HG03342 (cell line): ENCODE measurements around the gene WEE1.
A peak's percentile ranks its signal among the peaks of the same experiment; 100 is the strongest.

ENCODE experiments used
- ATAC-seq: cut with Tn5 transposase; IDR thresholded peaks from one replicate; pipeline ENCODE4 v1.9.1; 2021; ENCODE audit warnings: mild to moderate bottlenecking, moderate library complexity; ENCODE audit not compliant: unreplicated experiment

The WEE1 gene

GRCh38 chr11:9565822-9566560 is 7.5 kb upstream of the WEE1 start:
- peak; percentile 84 for ATAC-seq

- no peak for ATAC-seq
Observed at GRCh38 chr11:9566561-9567063, 6.9 kb upstream of the WEE1 start.

GRCh38 chr11:9567401-9567800 is 6.1 kb upstream of the WEE1 start:
- ATAC-seq = no peak

DNA sequence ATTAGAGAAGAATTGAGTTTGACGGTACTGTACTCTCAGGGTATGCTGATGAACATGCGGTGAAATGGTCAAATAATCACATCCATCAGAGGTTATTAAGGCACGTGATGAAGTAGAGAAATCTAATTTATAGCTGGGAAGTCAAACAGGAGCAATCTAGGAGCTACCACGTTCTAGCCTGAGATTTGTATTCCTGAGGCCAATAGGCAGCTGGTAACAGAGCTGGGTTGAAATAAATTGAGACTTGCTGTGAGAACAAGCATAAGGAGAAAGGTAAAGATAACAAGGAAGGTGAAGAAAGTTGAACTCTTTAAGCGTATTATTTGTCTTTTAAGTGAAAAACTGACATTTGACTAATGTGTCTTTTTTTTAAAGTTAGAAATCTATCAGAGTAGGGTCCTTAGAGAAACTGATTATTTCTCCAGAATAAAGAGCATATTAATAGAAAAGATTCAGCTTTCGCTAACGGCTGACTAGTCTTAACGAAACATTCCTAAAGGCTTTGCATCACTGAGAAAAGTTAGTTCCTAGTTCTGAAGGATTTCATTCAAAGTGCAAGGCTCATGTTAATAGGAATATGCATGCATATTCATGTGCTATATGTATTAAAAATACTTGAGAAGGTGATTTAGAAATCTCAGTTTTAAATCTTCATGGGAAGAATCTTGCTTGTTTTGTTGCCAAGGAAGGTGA is 5.2 kb upstream of the WEE1 start:
- no peak for ATAC-seq

DNA sequence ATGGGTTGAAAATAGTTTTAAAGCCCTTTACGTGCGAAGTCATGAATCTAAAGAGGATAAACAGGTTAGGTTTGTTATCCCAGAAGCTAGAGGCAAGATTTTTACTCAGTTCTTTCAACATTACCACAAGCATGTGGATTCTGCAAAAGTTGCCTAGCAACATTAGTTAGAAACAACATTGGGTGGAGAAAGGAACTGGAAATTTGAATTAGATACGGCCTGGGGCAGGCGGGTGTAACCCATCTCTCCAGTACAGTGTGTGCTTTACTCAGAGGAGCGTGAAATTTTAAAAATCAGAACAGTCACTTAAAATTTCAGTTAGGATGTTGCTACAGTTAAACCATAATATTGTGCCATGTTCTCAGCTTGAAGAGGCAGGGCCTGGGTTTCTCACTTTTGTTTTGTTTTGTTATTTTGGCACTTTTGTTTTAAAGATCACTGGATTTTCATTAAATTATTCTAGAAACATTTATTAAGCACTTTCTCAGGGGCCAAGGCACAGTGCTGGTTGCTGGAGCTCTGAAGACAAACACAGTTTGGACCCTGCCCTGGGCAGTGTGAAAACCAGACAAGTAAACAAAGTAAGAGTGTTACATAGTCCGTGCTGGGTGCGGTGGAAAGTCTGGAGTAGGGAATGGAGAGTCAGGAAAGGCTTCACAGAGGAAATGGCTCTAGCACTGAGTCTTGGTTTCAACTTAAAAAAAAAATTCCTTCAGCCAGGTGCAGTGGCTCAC is 4.4 kb upstream of the WEE1 start:
- ATAC-seq = no peak

DNA sequence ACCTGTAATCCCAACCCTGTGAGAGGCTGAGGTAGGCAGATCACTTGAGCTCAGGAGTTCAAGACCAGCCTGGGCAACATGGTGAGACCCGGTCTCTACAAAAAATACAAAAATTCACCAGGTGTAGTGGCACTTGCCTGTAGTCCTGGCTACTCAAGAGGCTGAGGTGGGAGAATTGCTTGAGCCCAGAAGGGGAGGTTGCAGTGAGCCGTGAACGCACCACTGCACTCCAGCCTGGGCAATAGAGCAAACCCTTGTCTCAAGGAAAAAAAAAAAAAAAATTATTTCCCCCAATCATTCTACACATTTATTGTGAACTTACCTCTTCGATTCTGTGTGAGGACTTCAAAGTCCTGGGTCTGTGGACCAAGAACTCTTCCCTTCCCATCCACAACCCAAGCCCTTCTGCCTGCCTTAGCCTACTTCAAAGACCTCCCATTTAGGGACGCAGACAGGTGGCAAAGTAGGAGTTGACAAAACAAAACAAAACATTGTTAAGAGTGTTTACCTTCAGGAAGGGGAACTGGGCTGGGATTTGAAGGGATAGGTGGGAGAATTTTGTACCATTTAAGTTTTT is 3.8 kb upstream of the WEE1 start:
- no peak for ATAC-seq

GRCh38 chr11:9570313-9571025 is 3.0 kb upstream of the WEE1 start:
- no peak for ATAC-seq

- ATAC-seq = no peak
Observed at GRCh38 chr11:9571071-9571762, 2.3 kb upstream of the WEE1 start.

DNA sequence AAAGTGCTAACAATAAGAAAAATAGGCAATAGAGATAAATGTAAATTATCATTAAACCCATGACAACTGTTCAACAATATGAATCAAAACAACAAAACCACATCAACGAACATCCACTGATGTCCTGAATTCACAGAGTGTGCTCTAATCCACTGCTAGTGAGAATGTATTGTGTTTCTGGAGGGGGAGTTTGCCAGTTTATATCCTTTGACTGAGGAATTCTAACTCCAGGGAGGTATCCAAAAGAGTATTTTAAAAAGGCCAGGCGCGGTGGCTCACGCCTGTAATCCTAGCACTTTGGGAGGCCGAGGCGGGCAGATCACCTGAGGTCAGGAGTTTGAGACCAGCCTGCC is 1.7 kb upstream of the WEE1 start:
- no peak for ATAC-seq

DNA sequence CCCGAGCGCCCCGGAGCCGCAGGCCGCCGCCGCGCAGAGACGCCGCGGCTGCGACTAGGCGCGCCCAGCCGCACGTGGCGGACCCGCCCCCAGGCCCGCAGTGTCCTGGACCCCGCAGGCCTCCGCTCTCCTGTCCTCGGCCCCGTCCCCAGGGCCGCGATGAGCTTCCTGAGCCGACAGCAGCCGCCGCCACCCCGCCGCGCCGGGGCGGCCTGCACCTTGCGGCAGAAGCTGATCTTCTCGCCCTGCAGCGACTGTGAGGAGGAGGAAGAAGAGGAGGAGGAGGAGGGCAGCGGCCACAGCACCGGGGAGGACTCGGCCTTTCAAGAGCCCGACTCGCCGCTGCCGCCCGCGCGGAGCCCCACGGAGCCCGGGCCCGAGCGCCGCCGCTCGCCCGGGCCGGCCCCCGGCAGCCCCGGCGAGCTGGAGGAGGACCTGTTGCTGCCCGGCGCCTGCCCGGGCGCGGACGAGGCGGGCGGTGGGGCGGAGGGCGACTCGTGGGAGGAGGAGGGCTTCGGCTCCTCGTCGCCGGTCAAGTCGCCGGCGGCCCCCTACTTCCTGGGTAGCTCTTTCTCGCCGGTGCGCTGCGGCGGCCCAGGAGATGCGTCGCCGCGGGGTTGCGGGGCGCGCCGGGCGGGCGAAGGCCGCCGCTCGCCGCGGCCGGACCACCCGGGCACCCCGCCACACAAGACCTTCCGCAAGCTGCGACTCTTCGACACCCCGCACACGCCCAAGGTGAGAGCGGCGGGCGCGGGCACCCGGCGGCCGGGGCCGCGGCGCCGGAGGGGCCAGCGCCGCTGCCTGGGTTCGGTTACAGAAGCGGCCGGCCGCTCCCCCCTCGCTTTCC is 528 bp downstream of the WEE1 start:
- peak; percentile 3 for ATAC-seq

DNA sequence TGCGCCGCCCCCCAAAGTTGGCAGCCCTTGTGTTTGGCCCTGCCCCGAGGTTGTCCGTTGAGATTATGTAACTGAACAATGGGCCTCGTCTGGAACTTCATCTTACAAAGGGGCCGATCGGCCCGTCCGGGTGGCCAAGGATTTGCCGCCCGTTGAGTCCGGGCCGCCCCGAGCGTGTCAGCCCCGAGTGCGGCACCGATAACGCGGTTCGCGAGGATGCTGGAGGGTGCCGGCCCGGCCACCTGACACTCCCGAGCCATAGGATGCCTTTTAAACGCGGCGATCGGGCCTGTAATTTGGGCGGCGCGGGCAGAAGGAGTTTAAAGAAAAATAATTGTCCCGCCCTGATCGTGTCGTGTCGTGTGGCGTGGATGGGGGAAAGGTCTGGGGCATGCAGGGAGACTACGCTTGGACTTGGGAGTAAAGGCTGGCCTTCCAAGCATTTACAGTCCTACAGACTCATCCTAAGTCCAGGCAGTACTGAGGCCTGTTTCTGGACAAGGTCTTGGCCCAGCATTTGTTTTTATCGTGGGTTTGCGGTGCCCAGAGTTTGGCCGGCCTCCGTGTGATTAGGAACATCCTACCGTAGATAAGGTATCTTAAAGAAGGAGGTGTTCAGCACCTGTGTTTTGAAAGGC is 1.3 kb downstream of the WEE1 start:
- ATAC-seq = no peak

- no peak for ATAC-seq
Observed at GRCh38 chr11:9575260-9576240, 2.1 kb downstream of the WEE1 start.

- no peak for ATAC-seq
Observed at GRCh38 chr11:9576701-9577381, 3.4 kb downstream of the WEE1 start.

GRCh38 chr11:9577556-9577955 is 4.1 kb downstream of the WEE1 start:
- ATAC-seq = no peak

DNA sequence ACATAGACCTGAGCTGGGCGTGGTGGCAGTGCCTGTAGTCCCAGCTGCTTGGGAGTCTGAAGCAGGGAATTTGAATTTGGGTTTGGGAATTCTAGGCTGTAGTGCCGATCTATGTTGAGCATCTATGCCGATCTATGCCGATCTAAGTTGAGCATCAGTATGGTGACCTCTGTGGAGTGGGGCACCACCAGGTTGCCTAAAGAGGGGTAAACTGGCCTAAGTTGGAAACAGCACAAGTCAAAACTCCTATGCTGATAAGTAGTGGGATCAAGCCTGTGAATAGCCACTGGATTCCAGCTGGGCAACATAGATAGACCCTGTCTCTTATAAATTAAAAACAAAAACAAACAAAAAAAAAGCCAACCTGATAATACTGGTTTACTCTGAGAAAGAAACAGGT is 7.4 kb downstream of the WEE1 start:
- ATAC-seq = no peak

DNA sequence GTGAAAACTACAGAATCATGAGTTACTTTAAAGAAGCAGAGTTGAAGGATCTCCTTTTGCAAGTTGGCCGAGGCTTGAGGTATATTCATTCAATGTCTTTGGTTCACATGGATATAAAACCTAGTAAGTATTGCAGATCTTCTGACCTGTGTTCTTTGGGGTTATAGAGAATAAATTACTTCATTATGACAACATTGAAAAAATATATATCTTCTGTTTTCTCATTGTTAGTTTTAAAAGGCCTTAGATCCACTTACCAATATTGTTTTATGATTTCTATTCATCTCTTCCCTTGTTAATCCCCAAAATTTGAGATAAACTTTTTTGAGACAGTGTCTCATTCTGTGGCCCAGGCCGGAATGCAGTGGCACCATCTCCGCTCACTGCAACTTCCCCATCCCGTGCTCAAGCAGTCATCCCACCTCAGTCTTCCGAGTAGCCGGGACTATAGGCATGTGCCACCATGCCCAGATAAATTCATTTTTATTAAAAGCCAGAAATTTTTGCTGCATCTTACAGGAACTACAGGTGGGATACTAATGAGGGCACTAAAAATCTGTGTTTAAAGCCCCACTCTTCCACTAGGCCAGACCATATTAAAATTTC is 8.2 kb downstream of the WEE1 start:
- no peak for ATAC-seq

- no peak for ATAC-seq
Observed at GRCh38 chr11:9590717-9591116, 17.2 kb downstream of the WEE1 start.
